GM12801 (cell line): ENCODE data around the gene RUFY3.

Source experiments
- TF ChIP-seq, protein P1 (sequence below): IDR thresholded peaks from one replicate; pipeline ENCODE4 v1.5.1; 2011; ENCODE audit warnings: control low read depth; ENCODE audit not compliant: insufficient read length; ENCODE audit errors: extremely low read depth

The RUFY3 gene

GRCh38 chr4:70793626-70794025 is 71.9 kb downstream of the RUFY3 start:
- TF ChIP-seq, protein P1, sequence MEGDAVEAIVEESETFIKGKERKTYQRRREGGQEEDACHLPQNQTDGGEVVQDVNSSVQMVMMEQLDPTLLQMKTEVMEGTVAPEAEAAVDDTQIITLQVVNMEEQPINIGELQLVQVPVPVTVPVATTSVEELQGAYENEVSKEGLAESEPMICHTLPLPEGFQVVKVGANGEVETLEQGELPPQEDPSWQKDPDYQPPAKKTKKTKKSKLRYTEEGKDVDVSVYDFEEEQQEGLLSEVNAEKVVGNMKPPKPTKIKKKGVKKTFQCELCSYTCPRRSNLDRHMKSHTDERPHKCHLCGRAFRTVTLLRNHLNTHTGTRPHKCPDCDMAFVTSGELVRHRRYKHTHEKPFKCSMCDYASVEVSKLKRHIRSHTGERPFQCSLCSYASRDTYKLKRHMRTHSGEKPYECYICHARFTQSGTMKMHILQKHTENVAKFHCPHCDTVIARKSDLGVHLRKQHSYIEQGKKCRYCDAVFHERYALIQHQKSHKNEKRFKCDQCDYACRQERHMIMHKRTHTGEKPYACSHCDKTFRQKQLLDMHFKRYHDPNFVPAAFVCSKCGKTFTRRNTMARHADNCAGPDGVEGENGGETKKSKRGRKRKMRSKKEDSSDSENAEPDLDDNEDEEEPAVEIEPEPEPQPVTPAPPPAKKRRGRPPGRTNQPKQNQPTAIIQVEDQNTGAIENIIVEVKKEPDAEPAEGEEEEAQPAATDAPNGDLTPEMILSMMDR, result no peak

DNA sequence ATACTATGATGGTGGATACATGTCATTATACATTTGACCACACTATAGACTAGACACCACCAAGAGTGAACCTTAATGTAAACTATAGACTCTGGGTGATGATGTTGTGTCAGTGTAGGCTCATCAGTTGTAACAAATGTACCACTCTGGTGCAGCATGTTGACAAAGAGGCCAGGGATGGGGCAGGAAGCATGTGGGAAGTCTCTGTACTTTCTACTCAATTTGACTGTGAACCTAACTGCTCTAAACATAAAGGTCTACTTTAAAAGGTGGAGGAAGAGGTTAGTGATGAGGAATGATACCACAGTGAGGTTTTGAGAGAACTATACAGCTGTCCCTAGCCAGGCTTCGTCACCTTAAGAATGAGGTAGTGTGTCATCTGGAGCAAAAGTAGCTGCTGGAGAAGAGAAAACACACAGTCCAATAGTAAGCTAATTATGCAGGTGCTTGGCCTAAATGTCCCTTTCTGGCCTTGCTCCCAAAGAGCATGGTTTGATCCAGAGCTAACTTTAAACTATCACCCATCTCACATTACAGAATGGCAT is 79.6 kb downstream of the RUFY3 start:
- TF ChIP-seq, protein P1, result no peak

DNA sequence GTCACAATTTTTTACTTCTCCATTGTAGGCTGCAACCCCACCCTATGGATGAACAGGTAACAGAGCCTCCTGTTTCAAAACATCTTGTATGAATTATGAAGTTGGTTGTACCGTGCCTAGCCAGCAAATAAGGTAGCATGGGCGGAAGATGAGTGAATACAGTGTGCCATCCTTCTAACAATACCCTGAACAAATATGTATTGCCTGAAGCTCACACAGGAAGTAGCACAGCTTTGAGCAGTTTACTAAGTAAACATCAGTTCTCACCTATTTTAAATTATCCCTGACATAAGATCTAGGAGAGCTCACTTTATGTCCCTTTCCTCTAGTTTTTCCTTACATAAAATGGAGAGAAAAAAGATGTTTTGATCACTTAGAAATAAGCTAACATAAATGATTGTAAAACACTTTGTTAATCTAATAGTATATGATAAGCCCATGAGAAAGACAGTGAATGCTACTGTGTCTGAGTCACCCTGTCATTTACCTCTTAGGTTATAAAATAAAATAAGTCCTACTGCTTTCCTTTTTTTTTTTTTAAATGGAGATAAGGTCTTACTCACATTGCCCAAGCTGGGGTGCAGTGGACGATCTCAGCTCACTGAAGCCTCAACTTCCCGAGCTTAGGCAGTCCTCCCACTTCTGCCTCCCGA is 81.3 kb downstream of the RUFY3 start:
- TF ChIP-seq, protein P1, result no peak

- TF ChIP-seq, protein P1, result no peak
Measured at GRCh38 chr4:70808151-70808550, 86.4 kb downstream of the RUFY3 start.

DNA sequence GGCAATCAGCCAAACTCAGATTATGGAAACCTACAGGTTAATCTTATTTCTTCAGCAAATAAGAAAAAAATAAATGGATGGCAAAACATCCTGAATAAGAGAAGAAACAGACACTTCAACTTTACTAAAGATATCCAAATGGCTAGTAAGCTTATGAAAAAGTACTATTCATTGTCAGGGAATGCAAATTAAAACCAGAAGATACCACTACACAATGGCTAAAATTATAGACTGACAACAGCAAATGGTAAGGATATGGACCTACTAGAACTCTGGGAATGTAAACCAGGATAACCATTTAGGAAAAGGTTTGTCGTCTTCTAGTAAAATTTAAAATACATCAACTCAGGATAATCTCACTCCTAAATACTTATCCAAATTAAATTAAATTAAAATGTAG is 93.6 kb downstream of the RUFY3 start:
- TF ChIP-seq, protein P1, result no peak

DNA sequence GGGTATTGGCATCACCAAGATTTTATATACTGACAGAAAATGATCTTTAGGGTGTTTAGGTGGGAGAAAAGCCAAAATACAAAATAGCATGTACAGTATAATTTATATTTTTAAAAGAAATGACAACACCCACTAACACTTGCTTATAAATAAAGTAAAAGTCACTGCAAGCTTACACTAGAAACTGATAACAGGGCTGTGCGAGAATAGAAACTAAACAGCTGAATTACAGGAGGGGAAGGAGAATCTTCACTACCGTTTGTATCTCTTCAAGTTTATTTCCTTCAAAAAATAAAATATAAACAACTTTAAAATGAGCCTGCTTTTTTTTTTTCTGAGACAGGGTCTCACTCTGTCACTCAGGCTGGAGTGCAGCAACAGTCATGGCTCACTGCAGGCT is 95.1 kb downstream of the RUFY3 start:
- TF ChIP-seq, protein P1, result no peak

- TF ChIP-seq, protein P1, result no peak
Measured at GRCh38 chr4:70818173-70818855, 96.5 kb downstream of the RUFY3 start.
